Measurements from ENCODE around the gene LFNG. TPM values are rescaled to one million over a fixed set of nuclear protein-coding genes. Genes with fewer than 3 reads are reported as not detected.

The LFNG gene
- total and polyA plus RNA-seq, 9 of the 15 experiments (the other 6 are each of a cell fraction or from before 2014, with no cell fraction given): 0.03 to 0.89 (median 0.25) TPM; not detected in 1

- DNase-seq (ENCODE audit: extremely low read depth in 1 of 4, low spot score in 3 of 4) (no peak), ATAC-seq (no peak), FAIRE-seq (no peak)
- Histone ChIP-seq H3K4me3 (no peak overlapping the region), H4K20me1 (replicated peaks; ENCODE audit: control insufficient read depth, insufficient read depth, low read length) (no peaks in the 10 kb centered on the region), H3K4me2 (ENCODE audit: insufficient read depth, low read length) (no peak overlapping the region), H2AFZ (ENCODE audit: low read depth, low read length) (no peak overlapping the region), H3K27ac (ENCODE audit: extremely low read depth, low read depth, low read length) (no peak overlapping the region), H3K36me3 (ENCODE audit: control insufficient read depth, insufficient read depth, low read length) (no peaks in the 10 kb centered on the region), H3K9ac (ENCODE audit: insufficient read depth in 1 of 2, low read depth in 2 of 2, low read length in 2 of 2) (no peak overlapping the region; a peak in 1 of 4 replicates), H3K9me3 (replicated peaks; ENCODE audit: control insufficient read depth, insufficient read depth, low read depth, low read length) (no peaks in the 10 kb centered on the region), H3K27me3 (ENCODE audit: control insufficient read depth in 2 of 2, insufficient read depth in 2 of 2, low read length in 2 of 2) (peaks cover 0 to 2% of the 10 kb centered on the region in 2 experiments; a peak in 1 of 5 replicates), H3K9me1 (ENCODE audit: control insufficient read depth, insufficient read depth, low read length) (no peaks in the 10 kb centered on the region), H3K79me2 (ENCODE audit: control insufficient read depth, insufficient read depth, low read length) (no peaks in the 10 kb centered on the region), H3K4me1 (replicated peaks in 1 of 2; ENCODE audit: control insufficient read depth in 2 of 2, insufficient read depth in 2 of 2, low read length in 2 of 2) (peaks cover 0 to 21% of the 10 kb centered on the region in 2 experiments; a peak in 2 of 5 replicates)
- BruUV-seq (replicated peaks): no TSS peak
- intact Hi-C loops (cut with micrococcal nuclease) (no loop called here), in situ Hi-C loops (cut with MboI) (no loop called here)
- POLR2A ChIA-PET: interaction anchor here (0.6 to 0.7 kb wide), 4 partner anchors 8 to 706 kb away, joined by 3 read pairs; no protein-coding TSS in a partner anchor
- CTCF ChIA-PET (ENCODE audit: low intra/inter-chr PET ratio): no interaction called here
- 8% methylated on average over 8 of the region's 8 CpGs for WGBS (ENCODE audit: insufficient coverage, low coverage, missing lambda C conversion rate)
- TF ChIP-seq NFRKB (IDR thresholded peaks at IDR 0.05; ENCODE audit: low read depth): no peak
- no peak for TF ChIP-seq GABPB2 (CRISPR knock-in tag; conservative IDR thresholded peaks at IDR 0.05)
- TF ChIP-seq POLR2H (tag; IDR thresholded peaks at IDR 0.05; ENCODE audit: low read depth): no peak
- no peak for TF ChIP-seq MCM5 (IDR thresholded peaks at IDR 0.05; ENCODE audit: low read depth)
- no peak for TF ChIP-seq NUFIP1 (IDR thresholded peaks at IDR 0.05; ENCODE audit: partially characterized antibody)
- no peak for TF ChIP-seq ESRRB (CRISPR knock-in tag; IDR thresholded peaks at IDR 0.05; ENCODE audit: borderline replicate concordance)
- no peak for TF ChIP-seq KAT7 (CRISPR knock-in tag; IDR thresholded peaks at IDR 0.05; ENCODE audit: borderline replicate concordance)
- TF ChIP-seq KDM5B (IDR thresholded peaks at IDR 0.05; ENCODE audit: insufficient replicate concordance, low read depth, low read length): no peak
- TF ChIP-seq HCFC1 (IDR thresholded peaks at IDR 0.05; ENCODE audit: low read depth, low read length): no peak
- no peak for TF ChIP-seq SREBF1 (IDR thresholded peaks at IDR 0.05; ENCODE audit: borderline replicate concordance, low read depth, low read length)
- no peak for TF ChIP-seq ARID2 (IDR thresholded peaks at IDR 0.05)
- TF ChIP-seq RBBP5 (IDR thresholded peaks at IDR 0.05; ENCODE audit: borderline replicate concordance, insufficient read depth, low read length, poor library complexity, severe bottlenecking): no peak
- TF ChIP-seq YBX1 (IDR thresholded peaks at IDR 0.05): no peak
- no peak for TF ChIP-seq OTX1 (CRISPR knock-in tag; IDR thresholded peaks at IDR 0.05)
- no peak for TF ChIP-seq BCOR (IDR thresholded peaks at IDR 0.05)
- no peak for TF ChIP-seq FOXM1 (IDR thresholded peaks at IDR 0.05; ENCODE audit: low read depth)
- TF ChIP-seq FOXM1 (CRISPR knock-in tag; IDR thresholded peaks at IDR 0.05; ENCODE audit: low read depth): no peak
- TF ChIP-seq, protein P1, sequence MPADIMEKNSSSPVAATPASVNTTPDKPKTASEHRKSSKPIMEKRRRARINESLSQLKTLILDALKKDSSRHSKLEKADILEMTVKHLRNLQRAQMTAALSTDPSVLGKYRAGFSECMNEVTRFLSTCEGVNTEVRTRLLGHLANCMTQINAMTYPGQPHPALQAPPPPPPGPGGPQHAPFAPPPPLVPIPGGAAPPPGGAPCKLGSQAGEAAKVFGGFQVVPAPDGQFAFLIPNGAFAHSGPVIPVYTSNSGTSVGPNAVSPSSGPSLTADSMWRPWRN (IDR thresholded peaks at IDR 0.05; ENCODE audit: low read depth): no peak
Observed at GRCh38 chr7:2488272-2488645, 31.3 kb upstream of the LFNG start.
